GM18867 (cell line): ENCODE measurements around the gene SERPINC1.
"Not testable (repeated sequence)": the region's sequence is repeated elsewhere in the genome, so short reads cannot be mapped to it uniquely, and the experiment has no call there.

Source experiments
- ATAC-seq: cut with Tn5 transposase; IDR thresholded peaks from one replicate; pipeline ENCODE4 v1.9.1; 2021; ENCODE audit warnings: mild to moderate bottlenecking, moderate library complexity; ENCODE audit not compliant: unreplicated experiment

The SERPINC1 gene

DNA sequence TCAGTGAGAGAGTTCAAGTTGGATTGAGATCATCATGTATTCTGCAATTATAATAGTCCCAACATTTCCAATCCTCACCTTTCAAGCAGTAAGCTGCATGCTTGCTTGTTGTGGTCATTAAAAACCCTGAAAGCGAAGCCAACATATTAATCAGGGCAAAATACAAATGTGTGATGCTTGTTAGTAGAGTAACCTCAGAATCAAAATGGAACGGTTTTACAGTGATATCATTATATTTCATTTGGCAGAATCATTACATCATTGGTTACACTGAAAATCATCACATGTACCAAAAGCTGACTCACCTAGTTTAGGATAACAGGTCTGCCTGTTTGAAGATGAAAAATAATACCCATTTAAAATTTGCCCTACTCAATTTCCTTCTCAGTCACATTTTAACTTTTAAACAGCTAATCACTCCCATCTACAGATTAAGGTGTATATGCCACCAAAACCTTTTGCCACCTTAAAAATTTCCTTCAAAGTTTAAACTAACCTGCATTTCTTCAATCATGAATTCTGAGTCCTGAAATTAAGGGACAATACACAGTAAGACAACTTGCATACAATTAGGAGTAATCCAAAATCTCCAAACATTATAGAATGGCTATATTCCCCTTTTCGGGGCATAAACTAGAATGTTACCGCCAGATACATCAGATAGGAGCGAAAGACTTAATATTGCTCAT, 52.8 kb downstream of the SERPINC1 start:
- ATAC-seq = no peak

DNA sequence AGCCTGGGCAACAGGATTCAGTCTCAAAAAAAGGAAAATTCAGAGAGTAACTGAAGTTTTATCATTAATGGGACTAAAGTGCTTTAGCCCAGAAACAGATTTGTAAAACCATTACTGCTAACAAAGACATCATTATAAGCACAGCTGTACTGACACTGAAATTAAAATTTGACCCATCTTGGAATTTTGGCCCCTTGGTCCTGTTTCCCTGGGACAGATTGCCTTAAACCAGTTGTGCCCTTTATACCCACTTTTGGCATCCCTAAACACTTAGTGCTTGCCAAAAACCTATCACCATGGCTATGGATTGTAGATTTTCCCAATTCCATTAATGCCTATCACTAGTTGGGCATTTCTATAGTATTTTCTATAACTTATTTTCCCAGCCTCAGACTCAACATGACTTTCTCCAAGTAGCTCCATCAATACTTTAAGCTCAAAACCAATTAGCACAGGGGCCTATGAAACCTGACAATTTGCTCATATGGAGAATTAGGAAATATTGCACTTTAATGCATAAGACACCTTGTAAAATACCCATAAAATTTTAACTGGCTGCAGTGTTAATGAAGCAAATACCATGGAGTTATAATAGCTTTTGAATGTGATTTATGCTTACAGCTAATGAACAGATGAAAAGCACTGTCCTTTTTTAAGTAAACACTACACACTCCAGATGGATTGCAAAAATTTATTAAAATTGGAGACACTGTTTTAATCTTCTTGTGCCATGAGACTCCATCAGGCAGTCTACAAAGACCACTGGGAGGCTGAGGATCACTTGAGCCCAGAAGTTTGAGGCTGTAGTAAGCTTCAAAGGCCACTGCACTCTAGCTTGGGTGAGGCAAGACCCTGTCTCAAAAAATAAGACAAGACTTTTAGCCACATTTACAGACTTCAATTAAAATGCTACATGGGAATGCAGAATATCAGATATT, 53.6 kb downstream of the SERPINC1 start:
- ATAC-seq = no peak

DNA sequence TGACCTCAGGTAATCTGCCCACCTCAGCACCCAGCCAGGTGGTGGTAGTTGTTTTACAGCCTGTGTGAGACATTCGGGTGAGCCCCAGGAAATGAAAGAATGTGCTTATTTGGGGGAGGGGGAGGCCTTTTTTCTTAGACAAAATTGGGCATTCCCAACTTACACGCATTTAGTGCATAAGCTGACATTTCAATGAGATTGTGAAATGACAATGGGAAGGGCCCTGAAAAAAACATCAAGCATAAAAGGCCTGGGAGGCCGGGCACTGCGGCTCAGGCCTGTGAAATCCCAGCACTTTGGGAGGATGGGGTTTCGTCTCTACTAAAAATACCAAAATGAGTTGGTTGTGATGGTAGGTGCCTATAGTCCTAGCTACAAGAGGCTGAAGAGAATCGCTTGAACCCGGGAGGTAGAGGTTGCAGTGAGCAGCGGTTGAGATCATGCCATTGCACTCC, 54.3 kb downstream of the SERPINC1 start:
- ATAC-seq = no peak

DNA sequence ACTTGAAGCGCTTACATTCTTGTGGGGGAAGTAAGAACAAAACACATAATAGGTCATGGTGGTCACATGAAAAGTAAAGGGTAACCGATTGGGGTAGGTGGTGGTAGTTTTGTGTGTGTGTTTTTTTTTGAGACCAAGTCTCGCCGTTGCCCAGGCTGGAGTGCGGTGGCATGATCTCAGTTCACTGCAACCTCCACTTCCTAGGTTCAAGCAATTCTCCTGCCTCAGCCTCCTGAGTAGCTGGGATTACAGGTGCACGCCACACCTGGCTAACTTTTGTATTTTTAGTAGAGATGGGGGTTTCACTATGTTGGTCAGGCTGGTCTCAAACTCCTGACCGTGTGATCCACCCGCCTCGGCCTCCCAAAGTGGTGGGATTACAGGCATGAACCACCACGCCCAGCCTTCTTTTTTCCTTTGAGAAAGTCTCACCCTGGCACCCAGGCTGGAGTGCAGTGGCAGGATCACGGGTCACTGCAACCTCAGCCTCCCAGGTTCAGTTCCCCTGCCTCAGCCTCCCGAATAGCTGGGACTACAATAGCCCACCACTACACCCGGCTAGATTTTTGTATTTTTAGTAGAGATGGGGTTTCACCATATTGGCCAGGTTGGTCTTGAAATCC, 54.9 kb downstream of the SERPINC1 start:
- not testable (repeated sequence) for ATAC-seq

DNA sequence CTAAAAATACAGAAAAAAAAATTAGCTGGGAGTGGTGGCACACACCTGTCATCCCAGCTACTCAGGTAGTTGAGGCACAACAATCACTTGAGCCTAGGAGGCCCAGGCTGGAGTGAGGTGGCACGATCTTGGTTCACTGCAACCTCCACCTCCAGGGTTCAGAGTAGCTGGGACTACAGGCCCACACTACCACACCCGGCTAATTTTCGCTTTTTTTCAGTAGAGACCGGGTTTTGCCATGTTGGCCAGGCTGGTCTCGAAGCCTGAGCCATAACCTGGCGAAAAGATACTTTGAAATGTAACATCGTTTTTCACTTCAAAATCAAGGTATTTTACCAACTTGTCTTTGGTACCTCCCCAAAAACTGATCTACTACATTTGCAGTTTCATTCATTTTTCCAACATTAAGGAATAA, 55.4 kb downstream of the SERPINC1 start:
- ATAC-seq = no peak

DNA sequence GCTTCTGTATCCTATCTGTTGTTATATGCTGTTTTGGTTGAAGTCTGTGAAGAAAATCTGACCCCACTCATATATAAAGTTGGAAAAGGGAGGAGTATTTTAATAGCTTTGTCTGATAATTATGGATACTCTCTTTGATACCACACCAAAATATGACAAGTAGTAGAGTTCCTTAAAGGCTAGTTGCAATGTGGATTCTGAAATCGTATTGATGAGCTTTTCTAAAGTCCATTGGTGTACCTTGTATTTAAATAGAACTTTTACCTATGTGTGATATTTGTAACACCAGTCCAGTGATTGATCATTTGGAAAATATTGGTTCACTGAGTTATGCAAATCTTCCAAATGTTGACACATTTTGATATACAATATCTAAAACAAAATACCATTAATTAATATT, 57.1 kb downstream of the SERPINC1 start:
- ATAC-seq = no peak

DNA sequence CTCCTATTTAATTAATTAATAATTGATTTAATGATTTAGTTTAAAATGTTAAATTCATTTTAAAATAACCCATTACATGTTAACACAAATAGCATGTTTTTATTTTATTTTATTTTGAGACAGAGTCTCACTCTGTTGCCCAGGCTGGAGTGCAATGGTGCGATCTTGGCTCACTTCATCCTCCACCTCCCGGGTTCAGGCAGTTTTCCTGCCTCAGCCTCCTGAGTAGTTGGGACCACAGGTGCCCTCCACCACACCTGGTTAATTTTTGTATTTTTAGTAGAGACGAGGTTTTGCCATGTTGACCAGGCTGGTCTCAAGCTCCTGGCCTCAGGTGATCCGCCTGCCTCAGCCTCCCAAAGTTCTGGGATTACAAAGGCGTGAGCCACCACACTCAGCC, 57.6 kb downstream of the SERPINC1 start:
- not testable (repeated sequence) for ATAC-seq

DNA sequence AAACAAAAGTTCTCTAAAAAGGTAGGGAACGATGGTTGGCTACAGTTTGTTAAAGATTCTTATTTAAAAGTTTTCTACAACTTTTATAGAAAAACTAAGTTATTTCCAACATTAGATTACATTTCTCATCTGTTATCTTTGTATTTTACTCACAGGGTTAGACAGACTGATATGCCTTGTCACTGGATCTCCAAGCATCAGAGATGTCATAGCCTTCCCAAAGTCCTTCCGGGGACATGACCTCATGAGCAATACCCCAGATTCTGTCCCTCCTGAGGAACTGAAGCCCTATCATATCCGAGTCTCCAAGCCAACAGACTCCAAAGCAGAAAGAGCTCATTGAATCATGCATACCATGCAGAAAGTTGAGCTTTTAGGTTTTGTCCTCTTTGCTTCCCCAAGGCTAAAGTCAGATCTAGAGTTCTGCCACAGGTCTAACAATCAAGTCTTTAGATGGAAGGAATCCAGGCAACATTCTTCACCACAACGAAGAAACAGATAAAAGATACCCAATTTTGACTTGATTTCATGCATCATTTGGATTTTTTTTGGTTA, 59.7 kb downstream of the SERPINC1 start:
- ATAC-seq = no peak

DNA sequence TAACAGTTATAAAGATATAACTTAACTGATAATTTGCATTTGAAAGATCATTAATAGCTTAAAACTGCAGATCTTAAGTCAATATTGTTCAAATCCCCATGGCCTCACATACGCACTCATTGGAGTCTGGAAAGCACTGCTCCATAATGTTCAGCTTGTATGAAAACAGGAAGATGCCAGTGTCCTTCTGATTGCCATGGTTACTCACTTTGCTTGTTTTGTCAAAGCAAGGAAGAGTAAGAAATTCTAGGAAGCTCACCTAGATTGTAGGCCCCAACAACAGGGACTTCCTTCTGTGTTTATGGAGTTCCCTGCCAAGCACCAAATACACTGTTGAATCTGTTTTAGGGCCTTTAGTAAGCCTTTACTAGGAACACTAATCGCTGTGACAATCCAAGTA, 60.2 kb downstream of the SERPINC1 start:
- ATAC-seq = no peak

DNA sequence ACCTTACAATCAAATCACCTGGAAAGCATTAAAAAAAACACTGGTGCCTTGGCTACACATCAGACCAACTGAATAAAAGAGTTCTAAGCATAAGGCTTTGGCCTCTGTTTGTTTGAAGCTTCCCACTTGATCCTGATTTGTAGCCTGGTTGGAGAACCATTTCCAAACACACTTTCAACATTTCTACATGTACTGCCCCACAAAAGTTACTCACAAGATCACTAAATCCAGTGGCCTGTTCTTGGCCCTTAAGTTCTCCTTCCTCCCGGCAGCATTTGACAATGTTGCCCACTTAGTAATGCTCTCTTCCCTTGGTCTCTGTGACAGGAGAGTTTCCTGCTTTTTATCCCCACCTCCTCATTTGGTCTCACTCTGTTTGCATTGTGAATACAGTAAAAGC, 61.1 kb downstream of the SERPINC1 start:
- no peak for ATAC-seq
